Muscle layer of colon (tissue), 2 donors: ENCODE measurements around the gene KRTAP5-7.
"Not testable (repeated sequence)": the region's sequence is repeated elsewhere in the genome, so short reads cannot be mapped to it uniquely, and the experiment has no call there.

Experiments used
- H3K27ac ChIP-seq: one replicate; pipeline ENCODE4 v1.7.0; 2013; ENCODE audit warnings: low read depth, mild to moderate bottlenecking, low read length, moderate library complexity
- H3K27me3 ChIP-seq, 2 donors: one replicate each; pipeline ENCODE4 v1.7.0; 2013; ENCODE audit warnings: low read length in 2 of 2, mild to moderate bottlenecking in 2 of 2; ENCODE audit not compliant: insufficient read depth in 2 of 2, control insufficient read depth in 1 of 2
- H3K36me3 ChIP-seq: one replicate; pipeline ENCODE4 v1.7.0; 2013; ENCODE audit warnings: mild to moderate bottlenecking, low read length; ENCODE audit not compliant: insufficient read depth
- H3K4me1 ChIP-seq: one replicate; pipeline ENCODE4 v1.7.0; 2013; ENCODE audit warnings: mild to moderate bottlenecking, low read length; ENCODE audit not compliant: insufficient read depth
- H3K4me3 ChIP-seq, 2 donors: one replicate each; pipeline ENCODE4 v1.7.0; 2013; ENCODE audit warnings: low read length in 2 of 2, low read depth in 1 of 2, mild to moderate bottlenecking in 1 of 2, moderate library complexity in 1 of 2
- H3K9ac ChIP-seq: one replicate; pipeline ENCODE4 v1.7.0; 2013; ENCODE audit warnings: low read length
- H3K9me3 ChIP-seq: one replicate; pipeline ENCODE4 v1.7.0; 2013; ENCODE audit warnings: mild to moderate bottlenecking, low read length
- donor health status: abdominal sarcoma.
- donor health status: Adenocarcinoma of cecum.

KRTAP5-7 gene

GRCh38 chr11:71526796-71527575 is at the start of gene KRTAP5-7:
TSS of gene KRTAP5-7 (plus strand) at chr11:71527267. CDS start at chr11:71527301, 34 bp downstream.
- not testable (repeated sequence) for H3K9ac ChIP-seq, H3K9me3 ChIP-seq, H3K36me3 ChIP-seq, H3K4me3 ChIP-seq, H3K27ac ChIP-seq, H3K27me3 ChIP-seq, H3K4me1 ChIP-seq

- Histone ChIP-seq H3K4me1 (no peaks in the 10 kb centered on the region), H3K9me3 (no peaks in the 10 kb centered on the region), H3K4me3 (no peak overlapping the region), H3K9ac (no peak overlapping the region), H3K27me3 (no peaks in the 10 kb centered on the region), H3K36me3 (peaks cover 52% of the 10 kb centered on the region), H3K27ac (no peak overlapping the region)
These were observed 49.2 kb upstream of the KRTAP5-7 start for GRCh38 chr11:71477641-71478527.

GRCh38 chr11:71478528-71478840 is 48.6 kb upstream of the KRTAP5-7 start:
- H3K9ac ChIP-seq: no peak overlapping the region
- no peak overlapping the region for H3K4me3 ChIP-seq
- H3K27ac ChIP-seq: no peak overlapping the region
- H3K4me1 ChIP-seq: no peaks in the 10 kb centered on the region
- peaks cover 53% of the 10 kb centered on the region for H3K36me3 ChIP-seq
- no peaks in the 10 kb centered on the region for H3K9me3 ChIP-seq
- no peaks in the 10 kb centered on the region for H3K27me3 ChIP-seq

GRCh38 chr11:71481101-71481960 is 45.7 kb upstream of the KRTAP5-7 start:
- Histone ChIP-seq H3K9me3 (no peaks in the 10 kb centered on the region), H3K36me3 (peaks cover 56% of the 10 kb centered on the region), H3K27ac (no peak overlapping the region), H3K9ac (no peak overlapping the region), H3K27me3 (no peaks in the 10 kb centered on the region), H3K4me3 (no peak overlapping the region), H3K4me1 (no peaks in the 10 kb centered on the region)

GRCh38 chr11:71482216-71482615 is 44.9 kb upstream of the KRTAP5-7 start:
- Histone ChIP-seq H3K27me3 (no peaks in the 10 kb centered on the region), H3K36me3 (peaks cover 59% of the 10 kb centered on the region), H3K27ac (no peak overlapping the region), H3K4me1 (no peaks in the 10 kb centered on the region), H3K9me3 (no peaks in the 10 kb centered on the region), H3K4me3 (no peak overlapping the region), H3K9ac (no peak overlapping the region)

- no peak overlapping the region for H3K4me3 ChIP-seq
- no peaks in the 10 kb centered on the region for H3K9me3 ChIP-seq
- H3K27ac ChIP-seq: no peak overlapping the region
- H3K27me3 ChIP-seq: no peaks in the 10 kb centered on the region
- no peak overlapping the region for H3K9ac ChIP-seq
- peaks cover 59% of the 10 kb centered on the region for H3K36me3 ChIP-seq
- H3K4me1 ChIP-seq: no peaks in the 10 kb centered on the region
These were observed 44.2 kb upstream of the KRTAP5-7 start for GRCh38 chr11:71482746-71483364.

GRCh38 chr11:71483692-71484091 is 43.4 kb upstream of the KRTAP5-7 start:
- Histone ChIP-seq H3K36me3 (peaks cover 59% of the 10 kb centered on the region), H3K27ac (no peak overlapping the region), H3K4me1 (no peaks in the 10 kb centered on the region), H3K27me3 (no peaks in the 10 kb centered on the region), H3K9me3 (no peaks in the 10 kb centered on the region), H3K9ac (no peak overlapping the region), H3K4me3 (no peak overlapping the region)

- no peaks in the 10 kb centered on the region for H3K27me3 ChIP-seq
- H3K9ac ChIP-seq: no peak overlapping the region
- no peaks in the 10 kb centered on the region for H3K9me3 ChIP-seq
- no peaks in the 10 kb centered on the region for H3K4me1 ChIP-seq
- no peak overlapping the region for H3K4me3 ChIP-seq
- H3K36me3 ChIP-seq: peaks cover 59% of the 10 kb centered on the region
- no peak overlapping the region for H3K27ac ChIP-seq
These were observed 42.6 kb upstream of the KRTAP5-7 start for GRCh38 chr11:71484248-71485062.

- Histone ChIP-seq H3K9ac (no peak overlapping the region), H3K4me1 (no peaks in the 10 kb centered on the region), H3K9me3 (no peaks in the 10 kb centered on the region), H3K4me3 (no peak overlapping the region), H3K36me3 (peaks cover 58% of the 10 kb centered on the region), H3K27ac (no peak overlapping the region), H3K27me3 (no peaks in the 10 kb centered on the region)
These were observed 42.0 kb upstream of the KRTAP5-7 start for GRCh38 chr11:71485063-71485399.

GRCh38 chr11:71485466-71485865 is 41.6 kb upstream of the KRTAP5-7 start:
- Histone ChIP-seq H3K4me3 (no peak overlapping the region), H3K9ac (no peak overlapping the region), H3K36me3 (peaks cover 55% of the 10 kb centered on the region), H3K27me3 (no peaks in the 10 kb centered on the region), H3K9me3 (no peaks in the 10 kb centered on the region), H3K27ac (no peak overlapping the region), H3K4me1 (no peaks in the 10 kb centered on the region)
